Superior temporal gyrus (tissue), 1 donor: ENCODE results near the gene YJU2.
A peak's percentile ranks its signal among the peaks of the same experiment; 100 is the strongest.

ENCODE experiments used
- DNase-seq: peaks from one replicate; pipeline ENCODE4 v3.0.0-alpha.2; 2016; ENCODE audit errors: extremely low spot score

Gene YJU2

GRCh38 chr19:4298810-4299550 is 52.1 kb downstream of the YJU2 start:
- DNase-seq: no peak

- DNase-seq: no peak
Observed at GRCh38 chr19:4300589-4300988, 53.7 kb downstream of the YJU2 start.

GRCh38 chr19:4301590-4302242 is 54.8 kb downstream of the YJU2 start:
- no peak for DNase-seq

- DNase-seq: no peak
Observed at GRCh38 chr19:4302243-4302640, 55.4 kb downstream of the YJU2 start, which contains the start of gene TMIGD2. TSS of gene TMIGD2 (minus strand) at chr19:4302389. CDS start at chr19:4302385, 4 bp downstream.

- no peak for DNase-seq
Observed at GRCh38 chr19:4303819-4304537, 57.1 kb downstream of the YJU2 start.

- peak; percentile 45 for DNase-seq
Observed at GRCh38 chr19:4304538-4305256, 57.8 kb downstream of the YJU2 start, which contains the start of gene FSD1. TSS of gene FSD1 (plus strand) at chr19:4304598. CDS start at chr19:4304747, 149 bp downstream.

- DNase-seq: no peak
Observed at GRCh38 chr19:4305257-4305612, 58.4 kb downstream of the YJU2 start.

- DNase-seq: no peak
Observed at GRCh38 chr19:4305659-4306058, 58.8 kb downstream of the YJU2 start.

- DNase-seq: no peak
Observed at GRCh38 chr19:4310247-4311121, 63.6 kb downstream of the YJU2 start.

GRCh38 chr19:4313847-4314490 is 67.1 kb downstream of the YJU2 start:
- no peak for DNase-seq

GRCh38 chr19:4316956-4317355 is 70.1 kb downstream of the YJU2 start:
- no peak for DNase-seq

- no peak for DNase-seq
Observed at GRCh38 chr19:4318460-4318859, 71.6 kb downstream of the YJU2 start.
